ENCODE measurements around the gene MBD3.
"Not testable (repeated sequence)": the region's sequence is repeated elsewhere in the genome, so short reads cannot be mapped to it uniquely, and the experiment has no call there.

The MBD3 gene

DNA sequence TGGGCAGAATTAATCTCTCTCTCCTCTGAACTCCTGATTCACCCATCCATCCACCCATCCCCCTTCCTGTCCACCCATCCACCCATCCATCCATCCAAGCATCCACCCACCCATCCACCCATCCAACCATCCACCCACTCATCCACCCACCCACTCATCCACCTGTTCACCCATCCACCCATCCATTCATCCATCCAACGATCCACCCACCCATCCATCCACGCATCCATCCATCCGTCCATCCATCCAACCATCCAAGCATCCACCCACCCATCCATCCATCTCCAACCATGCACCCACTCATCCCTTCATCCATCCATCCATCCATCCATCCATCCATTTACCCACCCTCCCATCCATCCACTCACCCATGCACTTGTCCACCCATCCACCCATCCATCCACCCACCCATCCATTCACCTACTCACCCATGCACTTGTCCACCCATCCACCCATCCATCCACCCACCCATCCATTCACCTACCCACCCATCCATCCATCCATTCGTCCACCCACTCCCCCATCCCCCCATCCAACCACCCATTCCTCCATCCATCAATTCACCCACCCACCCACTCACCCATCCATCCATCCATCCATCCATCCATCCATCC is 43.2 kb downstream of the MBD3 start:
- in situ Hi-C loops (cut with MboI; ENCODE audit: low sequenced_read_pairs), result no loop called here
- Histone ChIP-seq H3K9me3 (no peaks in the 10 kb centered on the region), H3K36me3 (replicated peaks) (no peaks in the 10 kb centered on the region), H3K4me1 (peaks cover 2% of the 10 kb centered on the region), H3K4me3 (no peak overlapping the region), H3K27me3 (ENCODE audit: low read depth) (no peaks in the 10 kb centered on the region)
- DNase-seq (ENCODE audit: low spot score in 2 of 2), result no peak

- peaks cover 3% of the 10 kb centered on the region; the same call in 1 of the 2 replicates for H3K9me3 ChIP-seq
- no peak for DNase-seq (ENCODE audit: low spot score in 2 of 2)
- no peaks in the 10 kb centered on the region for H3K27me3 ChIP-seq (ENCODE audit: low read depth)
- no peaks in the 10 kb centered on the region for H3K36me3 ChIP-seq (replicated peaks)
- H3K4me3 ChIP-seq, result no peak overlapping the region
- in situ Hi-C loops (cut with MboI; ENCODE audit: low sequenced_read_pairs), result no loop called here
- peaks cover 2% of the 10 kb centered on the region; the same call in 1 of the 2 replicates for H3K4me1 ChIP-seq
These were observed 52.2 kb downstream of the MBD3 start for GRCh38 chr19:1540365-1540925.

DNA sequence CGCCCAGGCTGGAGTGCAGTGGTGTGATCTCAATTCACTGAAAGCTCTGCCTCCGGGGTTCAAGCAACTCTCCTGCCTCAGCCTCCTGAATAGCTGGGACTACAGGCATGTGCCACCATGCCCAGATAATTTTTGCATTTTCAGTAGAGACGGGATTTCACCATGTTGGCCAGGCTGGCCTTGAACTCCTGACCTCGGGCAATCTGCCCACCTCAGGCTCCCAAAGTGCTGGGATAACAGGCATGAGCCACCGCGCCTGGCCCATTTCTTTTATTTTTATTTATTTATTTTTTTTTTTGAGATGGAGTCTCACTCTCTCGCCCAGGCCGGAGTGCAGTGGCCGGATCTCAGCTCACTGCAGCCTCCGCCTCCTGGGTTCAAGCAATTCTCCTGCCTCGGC is 52.9 kb downstream of the MBD3 start:
- DNase-seq (ENCODE audit: low spot score in 2 of 2); H3K4me3 ChIP-seq; H3K9me3 ChIP-seq; H3K4me1 ChIP-seq; in situ Hi-C loops (cut with MboI; ENCODE audit: low sequenced_read_pairs); H3K36me3 ChIP-seq (replicated peaks); H3K27me3 ChIP-seq (ENCODE audit: low read depth): not testable (repeated sequence)

GRCh38 chr19:1538978-1539377 is 53.7 kb downstream of the MBD3 start:
- DNase-seq (ENCODE audit: low spot score in 2 of 2), result no peak
- no peaks in the 10 kb centered on the region for H3K27me3 ChIP-seq (ENCODE audit: low read depth)
- H3K4me3 ChIP-seq, result no peak overlapping the region
- H3K4me1 ChIP-seq, result peaks cover 2% of the 10 kb centered on the region; the same call in 1 of the 2 replicates
- in situ Hi-C loops (cut with MboI; ENCODE audit: low sequenced_read_pairs), result no loop called here
- peaks cover 3% of the 10 kb centered on the region; the same call in 1 of the 2 replicates for H3K9me3 ChIP-seq
- H3K36me3 ChIP-seq (replicated peaks), result no peaks in the 10 kb centered on the region

DNA sequence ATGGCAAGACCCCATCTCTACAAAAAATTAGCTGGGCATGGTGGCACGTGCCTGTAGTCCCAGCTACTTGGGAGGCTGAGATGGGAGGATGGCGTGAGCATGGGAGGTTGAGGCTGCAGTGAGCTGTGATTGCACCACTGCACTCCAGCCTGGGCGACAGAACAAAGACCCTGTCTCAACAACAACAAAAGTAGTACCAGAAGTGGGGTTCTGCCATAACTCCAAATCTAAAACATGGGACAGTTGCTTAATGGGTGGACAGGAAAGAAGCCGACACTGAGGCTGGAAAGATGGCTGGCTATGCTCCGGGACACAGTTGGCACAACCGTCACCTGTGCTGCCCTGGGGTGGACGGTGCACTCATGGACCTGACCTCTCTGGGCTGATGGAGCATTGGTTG is 57.0 kb downstream of the MBD3 start:
- H3K4me3 ChIP-seq; H3K4me1 ChIP-seq; in situ Hi-C loops (cut with MboI; ENCODE audit: low sequenced_read_pairs); H3K9me3 ChIP-seq; H3K27me3 ChIP-seq (ENCODE audit: low read depth); H3K36me3 ChIP-seq (replicated peaks); DNase-seq (ENCODE audit: low spot score in 2 of 2): not testable (repeated sequence)

DNA sequence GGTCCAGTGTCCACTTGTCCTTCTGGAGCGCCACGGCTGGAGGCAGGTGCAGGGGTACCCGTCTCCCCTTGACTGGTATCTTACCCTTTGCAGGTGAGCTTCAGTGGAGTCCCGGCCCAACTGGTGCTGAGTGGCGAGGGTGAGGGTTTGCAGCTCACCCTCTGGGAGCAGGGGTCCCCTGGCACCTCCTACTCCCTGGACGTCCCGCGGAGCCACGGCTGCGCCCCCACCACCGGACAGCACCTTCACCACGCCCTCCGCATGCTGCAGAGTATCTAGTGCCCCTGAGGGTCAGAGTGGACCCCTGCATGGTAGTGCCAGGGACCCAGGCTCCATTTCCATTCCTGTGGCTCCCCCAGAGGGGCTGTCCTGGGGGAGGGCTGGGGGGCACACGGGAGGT is 57.7 kb downstream of the MBD3 start:
- Histone ChIP-seq H3K27me3 (ENCODE audit: low read depth) (no peaks in the 10 kb centered on the region), H3K4me3 (no peak overlapping the region), H3K9me3 (no peaks in the 10 kb centered on the region), H3K4me1 (no peaks in the 10 kb centered on the region), H3K36me3 (replicated peaks) (no peaks in the 10 kb centered on the region)
- in situ Hi-C loops (cut with MboI; ENCODE audit: low sequenced_read_pairs), result no loop called here
- DNase-seq (ENCODE audit: low spot score in 2 of 2), result no peak

DNA sequence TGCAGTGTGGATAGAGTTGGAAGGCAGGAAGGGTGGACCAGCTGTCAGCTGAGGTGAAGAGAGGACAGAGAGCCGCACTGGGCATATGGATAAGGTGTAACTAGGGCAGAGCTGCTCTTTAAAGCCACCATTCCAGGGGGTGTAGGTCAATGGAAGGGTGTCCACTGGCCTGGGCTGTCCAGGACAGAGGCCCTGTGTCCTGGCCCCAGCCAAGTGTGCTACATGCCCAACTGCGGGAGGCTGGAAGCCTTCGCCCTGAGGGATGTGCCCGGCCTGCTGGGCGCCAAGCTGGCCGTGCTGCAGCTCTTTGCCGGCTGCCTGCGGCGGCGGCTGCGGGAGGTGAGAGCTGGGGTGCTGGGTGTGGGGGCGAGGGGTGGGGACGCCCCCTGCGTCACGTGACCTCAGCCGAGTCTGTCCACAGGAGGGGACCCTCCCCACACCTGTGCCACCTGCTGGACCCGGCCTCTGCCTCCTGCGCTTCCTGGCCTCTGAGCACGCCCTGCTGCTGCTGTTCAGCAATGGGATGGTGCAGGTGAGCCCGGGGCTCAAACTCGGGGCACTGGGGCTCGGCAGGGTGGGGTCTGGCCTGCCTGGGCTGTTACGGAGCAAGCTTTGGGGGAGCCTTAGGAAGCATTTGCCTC is 59.0 kb downstream of the MBD3 start:
- in situ Hi-C loops (cut with MboI; ENCODE audit: low sequenced_read_pairs), result no loop called here
- Histone ChIP-seq H3K27me3 (ENCODE audit: low read depth) (no peaks in the 10 kb centered on the region), H3K9me3 (no peaks in the 10 kb centered on the region), H3K36me3 (replicated peaks) (no peaks in the 10 kb centered on the region), H3K4me1 (no peaks in the 10 kb centered on the region), H3K4me3 (no peak overlapping the region)
- no peak for DNase-seq (ENCODE audit: low spot score in 2 of 2)

GRCh38 chr19:1532003-1532402 is 60.7 kb downstream of the MBD3 start:
- H3K4me3 ChIP-seq, result no peak overlapping the region
- H3K27me3 ChIP-seq (ENCODE audit: low read depth), result no peaks in the 10 kb centered on the region
- DNase-seq (ENCODE audit: low spot score in 2 of 2), result no peak
- H3K36me3 ChIP-seq (replicated peaks), result no peaks in the 10 kb centered on the region
- H3K9me3 ChIP-seq, result no peaks in the 10 kb centered on the region
- no peaks in the 10 kb centered on the region for H3K4me1 ChIP-seq
- in situ Hi-C loops (cut with MboI; ENCODE audit: low sequenced_read_pairs), result no loop called here

- DNase-seq (ENCODE audit: low spot score in 2 of 2), result no peak
- Histone ChIP-seq H3K27me3 (ENCODE audit: low read depth) (no peaks in the 10 kb centered on the region), H3K4me3 (no peak overlapping the region), H3K36me3 (replicated peaks) (no peaks in the 10 kb centered on the region), H3K4me1 (no peaks in the 10 kb centered on the region), H3K9me3 (no peaks in the 10 kb centered on the region)
- in situ Hi-C loops (cut with MboI; ENCODE audit: low sequenced_read_pairs), result no loop called here
These were observed 61.1 kb downstream of the MBD3 start for GRCh38 chr19:1531587-1531986.

DNA sequence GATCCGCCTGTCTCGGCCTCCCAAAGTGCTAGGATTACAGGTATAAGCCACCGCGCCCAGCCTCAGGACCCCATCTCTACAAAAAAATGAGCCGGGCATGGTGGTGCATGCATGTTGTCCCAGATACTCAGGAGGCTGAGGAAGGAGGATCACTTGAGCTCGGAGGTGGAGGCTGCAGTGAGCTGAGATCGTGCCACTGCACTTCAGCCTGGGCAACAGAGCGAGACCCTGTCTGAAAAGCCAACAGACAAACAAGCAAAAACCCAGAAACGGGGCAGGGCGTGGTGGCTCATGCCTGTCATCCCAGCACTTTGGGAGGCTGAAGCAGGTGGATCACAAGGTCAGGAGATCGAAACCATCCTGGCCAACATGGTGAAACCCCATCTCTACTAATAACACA is 61.8 kb downstream of the MBD3 start:
- H3K27me3 ChIP-seq (ENCODE audit: low read depth); H3K4me1 ChIP-seq; H3K36me3 ChIP-seq (replicated peaks); H3K4me3 ChIP-seq; DNase-seq (ENCODE audit: low spot score in 2 of 2); in situ Hi-C loops (cut with MboI; ENCODE audit: low sequenced_read_pairs); H3K9me3 ChIP-seq: not testable (repeated sequence)

DNA sequence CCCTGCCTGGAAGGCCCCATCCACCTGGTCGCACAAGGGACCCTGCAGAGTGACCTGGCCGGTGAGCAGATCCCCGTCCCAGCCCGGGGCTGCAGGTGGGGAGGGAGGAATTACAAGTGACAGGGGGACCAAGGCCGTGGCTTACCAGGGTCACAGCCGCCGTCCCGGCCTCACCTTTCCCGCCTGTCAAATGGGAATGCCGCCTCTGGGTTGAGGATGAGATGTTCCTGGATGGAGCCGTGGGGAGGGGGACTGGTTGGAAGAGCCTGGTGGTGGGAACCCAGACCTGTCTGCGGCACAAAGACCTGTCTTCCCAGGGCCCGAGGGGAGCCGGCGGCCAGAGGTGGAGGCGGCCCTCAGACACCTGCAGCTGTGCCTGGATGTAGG is 63.2 kb downstream of the MBD3 start:
- DNase-seq (ENCODE audit: low spot score in 2 of 2), result no peak
- in situ Hi-C loops (cut with MboI; ENCODE audit: low sequenced_read_pairs), result no loop called here
- Histone ChIP-seq H3K4me3 (no peak overlapping the region), H3K9me3 (no peaks in the 10 kb centered on the region), H3K36me3 (replicated peaks) (no peaks in the 10 kb centered on the region), H3K27me3 (ENCODE audit: low read depth) (peaks cover 13% of the 10 kb centered on the region; the same call in 1 of the 2 replicates), H3K4me1 (no peaks in the 10 kb centered on the region)

GRCh38 chr19:1528596-1529429 is 63.9 kb downstream of the MBD3 start:
- in situ Hi-C loops (cut with MboI; ENCODE audit: low sequenced_read_pairs), result no loop called here
- Histone ChIP-seq H3K27me3 (ENCODE audit: low read depth) (peaks cover 14% of the 10 kb centered on the region; the same call in 1 of the 2 replicates), H3K4me3 (no peak overlapping the region), H3K4me1 (no peaks in the 10 kb centered on the region), H3K36me3 (replicated peaks) (no peaks in the 10 kb centered on the region), H3K9me3 (no peaks in the 10 kb centered on the region)
- DNase-seq (ENCODE audit: low spot score in 2 of 2), result no peak

DNA sequence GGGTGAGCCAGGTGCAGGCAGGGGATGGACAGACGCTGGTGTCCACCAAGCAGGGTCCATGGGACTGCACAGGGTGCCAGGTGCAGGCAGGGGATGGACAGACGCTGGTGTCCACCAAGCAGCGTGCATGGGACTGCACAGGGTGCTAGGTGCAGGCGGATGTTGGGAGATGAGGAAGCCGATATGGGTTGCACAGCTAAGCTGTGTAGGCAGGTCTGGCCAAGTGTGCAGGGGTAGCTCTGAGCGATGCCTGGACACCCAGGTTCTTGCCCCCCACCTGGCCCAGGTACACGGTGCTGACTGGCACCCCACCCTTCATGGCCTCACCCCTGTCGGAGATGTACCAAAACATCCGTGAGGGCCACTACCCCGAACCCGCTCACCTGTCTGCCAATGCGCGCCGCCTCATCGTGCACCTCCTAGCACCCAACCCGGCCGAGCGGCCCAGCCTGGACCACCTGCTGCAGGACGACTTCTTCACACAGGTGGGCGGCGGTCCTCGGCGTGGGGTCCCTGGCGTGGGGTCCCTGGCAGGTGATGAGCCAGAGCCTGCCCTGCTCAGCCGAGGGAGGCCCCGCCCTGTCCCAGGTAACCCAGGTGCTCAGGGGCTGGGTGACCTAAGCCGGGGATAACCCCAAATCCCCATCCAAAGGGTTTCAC is 64.9 kb downstream of the MBD3 start:
- H3K36me3 ChIP-seq (replicated peaks), result no peaks in the 10 kb centered on the region
- in situ Hi-C loops (cut with MboI; ENCODE audit: low sequenced_read_pairs), result no loop called here
- H3K4me3 ChIP-seq, result no peak overlapping the region
- no peaks in the 10 kb centered on the region for H3K4me1 ChIP-seq
- DNase-seq (ENCODE audit: low spot score in 2 of 2), result no peak
- peaks cover 14% of the 10 kb centered on the region; the same call in 1 of the 2 replicates for H3K27me3 ChIP-seq (ENCODE audit: low read depth)
- no peaks in the 10 kb centered on the region for H3K9me3 ChIP-seq

Data from HAP-1 (cell line).